SJCRH30 (cell line): ENCODE measurements around the gene SOX5. TPM values are rescaled to one million over a fixed set of nuclear protein-coding genes. Genes with fewer than 3 reads are reported as not detected.
A peak's percentile ranks its signal among the peaks of the same experiment; 100 is the strongest.
"Not testable (repeated sequence)": the region's sequence is repeated elsewhere in the genome, so short reads cannot be mapped to it uniquely, and the experiment has no call there.

Experiments used
- DNase-seq, 2 experiments: peaks; one replicate each; pipeline ENCODE4 v3.0.0-alpha.2; 2015 to 2020
- H3K27ac ChIP-seq: fragments of 250-450 bp; sonication (Bioruptor Pico); 2 replicates; pipeline ENCODE4 v1.5.1; 2020; ENCODE audit warnings: mild to moderate bottlenecking, moderate library complexity
- H3K27me3 ChIP-seq: fragments of 250-450 bp; sonication (Bioruptor Pico); 2 replicates; pipeline ENCODE4 v1.5.1; 2020; ENCODE audit warnings: mild to moderate bottlenecking, moderate library complexity
- H3K36me3 ChIP-seq: fragments of 250-450 bp; sonication (Bioruptor Pico); 2 replicates; pipeline ENCODE4 v1.5.1; 2020; ENCODE audit warnings: mild to moderate bottlenecking, moderate library complexity
- H3K4me1 ChIP-seq: fragments of 250-450 bp; sonication (Bioruptor Pico); 2 replicates; pipeline ENCODE4 v1.5.1; 2020; ENCODE audit warnings: mild to moderate bottlenecking, moderate library complexity
- H3K4me3 ChIP-seq: fragments of 250-450 bp; sonication (Bioruptor Pico); 2 replicates; pipeline ENCODE4 v1.5.1; 2020; ENCODE audit warnings: mild to moderate bottlenecking, moderate library complexity
- H3K9me3 ChIP-seq: fragments of 250-450 bp; sonication (Bioruptor Pico); replicated peaks from 2 replicates; pipeline ENCODE4 v1.5.1; 2020; ENCODE audit warnings: mild to moderate bottlenecking, moderate library complexity
- total RNA-seq: library from RNA; depleted of rRNA; stranded (reverse); fragments of >200 nt; shearing (Covaris generic); gene quantifications from 2 replicates; pipeline ENCODE4 v1.2.3, GENCODE V29; 2014

Gene SOX5
- total RNA-seq, 1 experiment from 2014 or later = 13.7 TPM

DNA sequence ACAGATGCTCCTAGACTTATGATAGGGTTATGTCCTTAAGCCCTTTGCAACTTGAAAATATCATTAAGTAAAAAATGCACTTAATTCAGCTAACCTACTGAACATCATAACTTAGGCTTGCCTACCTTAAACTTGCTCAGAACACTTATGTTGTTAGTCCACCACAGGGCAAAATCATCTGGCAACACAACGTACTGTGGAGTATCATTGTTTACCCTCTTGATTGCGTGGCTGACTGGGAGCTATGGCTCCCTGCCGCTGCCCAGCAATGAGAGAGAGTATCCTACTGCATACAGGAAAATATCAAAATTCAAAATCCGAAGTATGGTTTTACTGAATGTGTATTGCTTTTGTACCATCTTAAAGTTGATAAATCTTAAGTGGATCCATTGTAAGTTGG is 105.5 kb downstream of the SOX5 start:
- no peaks in the 10 kb centered on the region for H3K4me1 ChIP-seq
- H3K9me3 ChIP-seq = no peaks in the 10 kb centered on the region
- no peak overlapping the region for H3K4me3 ChIP-seq
- no peak overlapping the region for H3K27ac ChIP-seq
- no peak for DNase-seq
- no peaks in the 10 kb centered on the region for H3K27me3 ChIP-seq
- H3K36me3 ChIP-seq = no peaks in the 10 kb centered on the region

GRCh38 chr12:23834076-23834475 is 115.4 kb downstream of the SOX5 start:
- no peak for DNase-seq
- H3K4me3 ChIP-seq = no peak overlapping the region
- H3K4me1 ChIP-seq = no peaks in the 10 kb centered on the region
- H3K27ac ChIP-seq = no peak overlapping the region
- H3K9me3 ChIP-seq = no peaks in the 10 kb centered on the region
- H3K27me3 ChIP-seq = no peaks in the 10 kb centered on the region
- no peaks in the 10 kb centered on the region for H3K36me3 ChIP-seq

DNA sequence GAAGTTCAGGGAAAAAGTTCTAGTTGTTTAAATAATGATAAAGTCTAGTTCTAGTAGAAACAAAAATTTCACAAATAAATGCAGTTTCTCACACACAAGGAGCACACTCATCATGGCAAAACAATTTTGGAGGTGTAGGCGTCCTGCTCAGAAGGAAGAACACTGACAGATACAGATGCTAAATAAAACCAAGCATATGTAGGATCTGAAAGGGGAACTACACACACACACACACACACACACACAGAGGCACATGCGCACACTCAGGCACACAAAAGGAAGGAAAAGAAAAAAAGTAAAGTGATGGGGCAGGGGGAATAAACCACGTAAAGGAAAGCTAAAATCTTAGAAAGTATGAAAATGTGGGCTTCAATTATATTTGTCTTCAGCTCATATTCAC is 117.7 kb downstream of the SOX5 start:
- no peaks in the 10 kb centered on the region for H3K36me3 ChIP-seq
- H3K4me1 ChIP-seq = no peaks in the 10 kb centered on the region
- no peak for DNase-seq
- no peaks in the 10 kb centered on the region for H3K9me3 ChIP-seq
- H3K27ac ChIP-seq = no peak overlapping the region
- no peak overlapping the region for H3K4me3 ChIP-seq
- H3K27me3 ChIP-seq = no peaks in the 10 kb centered on the region

- H3K9me3 ChIP-seq = no peaks in the 10 kb centered on the region
- H3K4me1 ChIP-seq = no peaks in the 10 kb centered on the region
- no peak overlapping the region for H3K27ac ChIP-seq
- no peaks in the 10 kb centered on the region for H3K27me3 ChIP-seq
- no peaks in the 10 kb centered on the region for H3K36me3 ChIP-seq
- H3K4me3 ChIP-seq = no peak overlapping the region
- DNase-seq = no peak
Observed at GRCh38 chr12:23830210-23830609, 119.3 kb downstream of the SOX5 start.

DNA sequence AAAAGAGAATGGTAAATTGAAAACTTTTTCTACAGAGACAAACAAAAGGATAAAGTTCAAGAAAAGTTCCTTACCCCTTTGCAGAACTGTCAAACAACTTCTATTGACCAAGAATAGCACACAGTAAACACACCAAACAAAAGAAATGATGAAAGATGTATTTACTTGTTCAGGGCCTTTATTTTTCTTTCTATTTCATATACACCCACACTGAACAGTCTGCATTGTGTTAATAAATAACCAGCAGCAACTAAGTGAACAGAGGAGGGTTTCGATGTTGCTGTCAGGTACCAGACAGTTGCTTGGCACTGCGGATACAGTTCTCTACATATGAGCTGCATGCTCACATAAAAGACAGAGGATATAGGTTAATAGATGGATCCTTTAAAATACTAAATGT is 122.1 kb downstream of the SOX5 start:
- no peak overlapping the region for H3K4me3 ChIP-seq
- no peak for DNase-seq

DNA sequence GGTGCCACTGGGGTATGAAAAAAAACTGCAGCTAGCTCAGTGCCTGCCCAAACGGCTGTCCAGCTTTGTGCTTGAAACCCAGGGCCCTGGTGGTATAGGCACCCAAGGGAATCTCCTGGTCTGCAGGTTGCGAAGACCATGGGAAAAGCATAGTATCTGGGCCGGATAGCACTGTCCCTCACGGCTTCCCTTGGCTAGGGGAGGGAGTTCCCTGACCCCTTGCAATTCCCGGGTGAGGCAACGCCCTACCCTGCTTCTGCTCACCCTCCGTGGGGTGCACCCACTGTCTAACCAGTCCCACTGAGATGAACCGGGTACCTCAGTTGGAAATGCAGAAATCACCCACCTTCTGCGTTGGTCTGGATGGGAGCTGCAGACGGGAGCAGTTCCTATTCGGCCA is 124.3 kb downstream of the SOX5 start:
- not testable (repeated sequence) for H3K27ac ChIP-seq, H3K27me3 ChIP-seq, DNase-seq, H3K4me1 ChIP-seq, H3K36me3 ChIP-seq, H3K9me3 ChIP-seq, H3K4me3 ChIP-seq

More for the DNA sequence above, 122.1 kb downstream of the SOX5 start:
- Histone ChIP-seq H3K27me3 (no peaks in the 10 kb centered on the region), H3K36me3 (no peaks in the 10 kb centered on the region), H3K9me3 (no peaks in the 10 kb centered on the region), H3K27ac (no peak overlapping the region), H3K4me1 (no peaks in the 10 kb centered on the region)

GRCh38 chr12:23824358-23824757 is 125.1 kb downstream of the SOX5 start:
- no peaks in the 10 kb centered on the region for H3K4me1 ChIP-seq
- H3K9me3 ChIP-seq = no peaks in the 10 kb centered on the region
- H3K27ac ChIP-seq = no peak overlapping the region
- no peak for DNase-seq
- no peak overlapping the region for H3K4me3 ChIP-seq
- H3K36me3 ChIP-seq = no peaks in the 10 kb centered on the region
- H3K27me3 ChIP-seq = no peaks in the 10 kb centered on the region

DNA sequence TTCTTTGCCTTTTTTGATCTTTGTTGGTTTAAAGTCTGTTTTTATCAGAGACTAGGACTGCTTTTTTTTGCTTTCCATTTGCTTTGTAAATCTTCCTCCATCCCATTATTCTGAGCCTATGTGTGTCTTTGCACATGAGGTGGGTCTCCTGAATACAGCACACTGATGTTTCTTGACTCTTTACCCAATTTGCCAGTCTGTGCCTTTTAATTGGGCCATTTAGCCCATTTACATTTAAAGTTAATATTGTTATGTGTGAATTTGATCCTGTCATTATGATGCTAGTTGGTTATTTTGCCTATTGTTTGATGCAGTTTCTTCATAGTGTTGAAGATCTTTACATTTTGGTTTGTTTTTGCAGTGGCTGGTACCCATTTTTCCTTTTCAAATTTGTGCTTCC is 126.6 kb downstream of the SOX5 start:
- not testable (repeated sequence) for H3K27me3 ChIP-seq, H3K4me3 ChIP-seq, H3K9me3 ChIP-seq, DNase-seq, H3K4me1 ChIP-seq, H3K36me3 ChIP-seq, H3K27ac ChIP-seq

DNA sequence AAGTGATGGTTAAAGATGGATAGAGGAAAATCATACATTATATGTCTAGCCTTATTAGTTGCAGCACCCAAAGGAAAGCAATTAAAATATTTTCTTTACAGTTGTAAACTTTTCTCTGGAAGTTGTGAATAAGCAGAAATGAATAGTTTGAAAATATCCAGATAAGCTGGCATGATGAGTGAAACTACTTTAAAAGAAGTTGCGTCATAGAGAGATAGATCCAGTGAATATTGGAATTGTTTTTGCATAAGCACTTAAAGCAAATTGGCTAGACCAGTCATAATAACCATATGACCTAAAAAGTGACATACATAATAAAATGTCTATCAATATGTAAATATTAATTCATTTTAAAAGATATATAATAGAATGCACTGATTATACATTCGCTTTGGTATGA is 132.1 kb downstream of the SOX5 start:
- Histone ChIP-seq H3K4me1 (no peaks in the 10 kb centered on the region), H3K36me3 (no peaks in the 10 kb centered on the region), H3K9me3 (no peaks in the 10 kb centered on the region), H3K27me3 (no peaks in the 10 kb centered on the region), H3K27ac (no peak overlapping the region), H3K4me3 (no peak overlapping the region)
- DNase-seq = no peak

DNA sequence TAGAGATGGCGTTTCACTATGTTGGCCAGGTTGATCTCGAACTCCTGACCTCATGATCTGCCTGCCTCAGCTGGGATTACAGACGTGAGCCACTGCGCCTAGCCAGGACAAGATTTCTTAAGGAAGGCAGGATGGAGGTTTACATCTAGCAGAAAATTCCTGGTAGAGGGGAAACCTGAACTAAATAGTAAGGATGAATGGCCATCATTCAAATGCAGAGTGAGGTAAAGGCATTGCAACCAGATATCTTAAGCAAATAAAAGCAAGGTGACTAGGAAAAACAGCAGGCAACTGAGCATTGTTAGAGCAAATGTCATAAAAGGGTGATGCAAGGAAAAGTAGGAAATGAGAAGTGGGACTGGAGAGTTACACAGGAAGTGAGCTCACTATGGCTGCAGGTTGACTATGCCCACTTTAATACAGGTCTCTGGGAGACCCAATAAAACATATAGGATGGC is 133.0 kb downstream of the SOX5 start:
- Histone ChIP-seq H3K4me1 (no peaks in the 10 kb centered on the region), H3K36me3 (no peaks in the 10 kb centered on the region), H3K27ac (no peak overlapping the region), H3K9me3 (no peaks in the 10 kb centered on the region), H3K4me3 (no peak overlapping the region), H3K27me3 (no peaks in the 10 kb centered on the region)
- no peak for DNase-seq

DNA sequence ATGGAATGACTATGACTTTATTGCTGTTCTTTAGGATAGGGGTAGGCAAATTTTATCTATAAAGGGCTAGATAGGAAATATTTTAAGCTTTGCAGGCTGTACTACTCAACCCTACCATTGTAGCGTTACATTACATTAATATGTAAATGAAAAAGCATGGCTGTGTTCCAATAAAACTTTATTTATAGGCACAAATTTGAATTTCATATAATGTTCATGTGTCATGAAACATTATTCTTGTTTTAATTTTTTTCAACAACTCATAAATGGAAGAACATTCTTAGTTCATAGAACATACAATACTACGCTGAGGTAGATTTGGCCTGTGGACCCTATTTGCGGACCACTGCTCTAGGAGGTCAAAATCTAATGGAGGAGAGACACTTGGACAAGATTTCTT is 133.7 kb downstream of the SOX5 start:
- Histone ChIP-seq H3K36me3 (no peaks in the 10 kb centered on the region), H3K4me1 (peaks cover 2% of the 10 kb centered on the region), H3K4me3 (no peak overlapping the region), H3K27me3 (no peaks in the 10 kb centered on the region), H3K9me3 (no peaks in the 10 kb centered on the region), H3K27ac (no peak overlapping the region)
- DNase-seq = no peak

- H3K4me1 ChIP-seq = peaks cover 16% of the 10 kb centered on the region
- H3K9me3 ChIP-seq = no peaks in the 10 kb centered on the region
Observed at GRCh38 chr12:23813206-23813605, 136.3 kb downstream of the SOX5 start.

DNA sequence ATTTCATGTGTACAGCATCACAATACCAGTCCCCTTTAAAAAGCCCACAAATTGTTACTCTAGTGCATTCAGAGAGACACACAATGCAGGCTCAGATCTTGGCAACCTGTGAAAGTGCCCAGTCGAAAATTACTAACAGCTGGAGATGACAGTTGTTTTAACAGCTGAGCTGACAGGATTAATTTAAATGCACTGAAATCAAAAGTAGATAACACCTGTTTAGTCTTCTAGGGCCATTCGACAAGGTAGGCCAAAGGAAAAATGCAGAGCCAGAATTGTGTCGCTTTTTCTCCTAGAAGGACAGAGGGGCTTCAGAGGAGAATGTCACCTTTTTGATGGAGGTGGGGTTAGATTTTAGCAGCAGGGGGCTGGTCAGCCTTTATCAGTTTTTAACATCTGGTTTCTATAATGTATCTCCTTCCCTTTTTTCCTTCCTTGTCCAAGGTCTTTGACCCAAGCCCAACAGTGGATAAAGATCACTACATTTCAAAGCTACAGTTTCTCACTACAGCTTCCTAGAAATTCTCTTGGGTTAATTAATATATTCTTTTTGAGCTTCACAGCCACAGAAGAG is 139.1 kb downstream of the SOX5 start:
- peaks cover 16% of the 10 kb centered on the region for H3K4me1 ChIP-seq
- H3K36me3 ChIP-seq = no peaks in the 10 kb centered on the region
- no peak overlapping the region for H3K4me3 ChIP-seq
- no peaks in the 10 kb centered on the region for H3K27me3 ChIP-seq
- H3K27ac ChIP-seq = peak overlapping the region; percentile 76
- DNase-seq = peak; percentile 66 to 90
- H3K9me3 ChIP-seq = no peaks in the 10 kb centered on the region

More at GRCh38 chr12:23813206-23813605, 136.3 kb downstream of the SOX5 start:
- Histone ChIP-seq H3K36me3 (no peaks in the 10 kb centered on the region), H3K27ac (no peak overlapping the region), H3K4me3 (no peak overlapping the region), H3K27me3 (no peaks in the 10 kb centered on the region)
- no peak for DNase-seq

DNA sequence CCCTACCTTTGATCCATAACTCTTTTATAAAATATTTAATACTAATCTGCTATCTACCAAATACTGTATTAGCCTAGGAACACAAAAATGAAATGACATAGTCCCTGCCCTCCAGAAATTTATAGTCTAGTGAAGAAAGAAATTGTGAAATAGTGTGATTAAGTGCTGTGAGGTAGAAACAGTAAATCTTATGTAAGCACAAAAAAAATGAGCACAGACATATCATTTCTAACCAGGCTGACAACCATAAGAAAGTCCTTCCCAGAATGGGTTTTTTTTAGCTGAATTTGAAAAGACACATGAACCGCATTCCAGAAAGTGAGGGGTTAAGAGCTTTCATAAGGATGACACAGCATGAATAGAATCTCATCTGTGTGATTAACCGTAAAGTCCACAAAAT is 145.9 kb downstream of the SOX5 start:
- Histone ChIP-seq H3K4me3 (no peak overlapping the region), H3K4me1 (peaks cover 10% of the 10 kb centered on the region), H3K27ac (no peak overlapping the region), H3K9me3 (no peaks in the 10 kb centered on the region), H3K27me3 (no peaks in the 10 kb centered on the region), H3K36me3 (no peaks in the 10 kb centered on the region)
- DNase-seq = no peak

GRCh38 chr12:23795494-23795893 is 154.0 kb downstream of the SOX5 start:
- Histone ChIP-seq H3K9me3 (no peaks in the 10 kb centered on the region), H3K27me3 (no peaks in the 10 kb centered on the region), H3K4me3 (no peak overlapping the region), H3K4me1 (no peaks in the 10 kb centered on the region), H3K27ac (no peak overlapping the region), H3K36me3 (no peaks in the 10 kb centered on the region)
- DNase-seq = no peak

- Histone ChIP-seq H3K27ac (no peak overlapping the region), H3K9me3 (0 out of 2 replicates have a peak, but pooled peaks cover 3% of the 10 kb centered on the region), H3K4me1 (no peaks in the 10 kb centered on the region; the same call in 1 of the 2 replicates), H3K27me3 (no peaks in the 10 kb centered on the region), H3K36me3 (no peaks in the 10 kb centered on the region), H3K4me3 (no peak overlapping the region)
- no peak for DNase-seq
Observed at GRCh38 chr12:23781118-23781517, 168.4 kb downstream of the SOX5 start.
